ENCODE measurements around the gene CALML6. TPM values are rescaled to one million over a fixed set of nuclear protein-coding genes. Genes with fewer than 3 reads are reported as not detected.

Gene CALML6
- total RNA-seq, 2 experiments from 2014 or later: 0.21 to 0.81 TPM

DNA sequence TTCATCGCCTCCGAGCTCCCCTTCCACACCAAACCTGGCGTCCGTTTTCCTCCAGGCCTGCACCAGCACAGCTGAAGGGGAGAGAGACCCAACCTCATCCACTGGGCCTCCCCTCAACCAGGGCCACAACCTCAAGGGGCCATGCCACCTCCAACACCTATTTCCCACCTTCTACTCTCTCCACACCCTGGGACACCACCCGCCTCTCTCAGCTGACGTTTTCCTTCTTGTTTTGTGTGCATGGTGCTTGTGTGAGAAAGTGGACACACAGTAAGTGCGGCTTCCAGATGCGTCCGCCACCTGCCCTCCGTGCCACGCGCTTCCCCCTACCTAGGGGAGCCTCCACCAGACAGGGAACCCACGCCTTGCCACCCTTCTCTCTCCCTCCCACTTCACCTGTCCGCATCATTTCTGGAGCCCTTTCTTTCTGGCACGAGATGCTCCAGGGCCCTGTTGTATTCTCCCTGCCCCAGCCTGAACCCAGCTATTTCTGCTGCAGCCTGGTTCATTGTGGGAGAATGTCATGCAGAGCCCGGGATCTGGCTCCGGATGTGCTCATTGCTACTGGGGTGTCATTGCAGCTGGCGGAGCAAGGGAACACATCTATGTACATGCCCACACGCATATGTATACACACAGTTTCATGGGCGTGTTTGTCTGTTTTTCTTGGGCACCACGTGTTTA, 22.8 kb upstream of the CALML6 start:
- intact Hi-C loops (cut with DNase I, micrococcal nuclease): loop anchor here in 1 of 2 experiments (5.0 kb wide), 1 partner anchor 850 kb away; no protein-coding TSS in a partner anchor
- H3K27ac Mint-ChIP-seq: peak overlapping the region; percentile 84
- CTCF ChIA-PET: interaction anchor here (0.6 to 0.8 kb wide), 2 partner anchors 13 to 16 kb away, joined by 3 to 6 read pairs; no protein-coding TSS in a partner anchor

GRCh38 chr1:1892763-1893120, 22.3 kb upstream of the CALML6 start:
- H3K27ac Mint-ChIP-seq: peak overlapping the region; percentile 84
- intact Hi-C loops (cut with DNase I, micrococcal nuclease): loop anchor here in 1 of 2 experiments (5.0 kb wide), 1 partner anchor 850 kb away; no protein-coding TSS in a partner anchor
- POLR2A ChIA-PET: interaction anchor here (1.2 to 1.8 kb wide), 2 partner anchors 16 to 112 kb away, joined by 3 to 4 read pairs; no protein-coding TSS in a partner anchor
- H3K4me3 Mint-ChIP-seq: peak overlapping the region; percentile 88
- CTCF ChIA-PET: no interaction called here
- H3K27me3 Mint-ChIP-seq: no peaks in the 10 kb centered on the region
- H3K4me1 Mint-ChIP-seq: peaks cover 40% of the 10 kb centered on the region
- ATAC-seq: no peak
- H3K36me3 Mint-ChIP-seq (ENCODE audit: low read depth): peaks cover 22% of the 10 kb centered on the region
- DNase-seq: no peak
- H3K9me3 Mint-ChIP-seq (ENCODE audit: low read depth): no peaks in the 10 kb centered on the region

More for the DNA sequence above, 22.8 kb upstream of the CALML6 start:
- Mint-ChIP-seq H3K36me3 (ENCODE audit: low read depth) (peaks cover 22% of the 10 kb centered on the region), H3K4me1 (peaks cover 45% of the 10 kb centered on the region), H3K9me3 (ENCODE audit: low read depth) (no peaks in the 10 kb centered on the region), H3K4me3 (peak overlapping the region; percentile 88), H3K27me3 (no peaks in the 10 kb centered on the region)
- DNase-seq: no peak
- ATAC-seq: no peak
- POLR2A ChIA-PET: interaction anchor here (1.2 to 1.8 kb wide), 2 partner anchors 17 to 112 kb away, joined by 3 to 4 read pairs; no protein-coding TSS in a partner anchor

- intact Hi-C loops (cut with DNase I, micrococcal nuclease): loop anchor here in 1 of 2 experiments (5.0 kb wide), 1 partner anchor 851 kb away; no protein-coding TSS in a partner anchor
- ATAC-seq: no peak
- H3K36me3 Mint-ChIP-seq (ENCODE audit: low read depth): peaks cover 18% of the 10 kb centered on the region
- peaks cover 33% of the 10 kb centered on the region for H3K4me1 Mint-ChIP-seq
- ChIA-PET CTCF (interaction anchor here (0.7 kb wide), 1 partner anchor 19 kb away, joined by 3 read pairs; no protein-coding TSS in a partner anchor), POLR2A (no interaction called here)
- no peak for DNase-seq
- no peaks in the 10 kb centered on the region for H3K9me3 Mint-ChIP-seq (ENCODE audit: low read depth)
- peak overlapping the region; percentile 30 for H3K4me3 Mint-ChIP-seq
- H3K27ac Mint-ChIP-seq: no peak overlapping the region
- H3K27me3 Mint-ChIP-seq: no peaks in the 10 kb centered on the region
These were observed 21.6 kb upstream of the CALML6 start for GRCh38 chr1:1893291-1893985.

- DNase-seq (no peak), ATAC-seq (no peak)
- H3K27ac Mint-ChIP-seq: no peak overlapping the region
- ChIA-PET POLR2A (no interaction called here), CTCF (interaction anchor here (0.7 kb wide), 1 partner anchor 18 kb away, joined by 3 read pairs; no protein-coding TSS in a partner anchor)
- no peaks in the 10 kb centered on the region for H3K27me3 Mint-ChIP-seq
- H3K9me3 Mint-ChIP-seq (ENCODE audit: low read depth): no peaks in the 10 kb centered on the region
- peaks cover 16% of the 10 kb centered on the region for H3K36me3 Mint-ChIP-seq (ENCODE audit: low read depth)
- intact Hi-C loops (cut with DNase I, micrococcal nuclease): loop anchor here in 1 of 2 experiments (5.0 kb wide), 1 partner anchor 852 kb away; no protein-coding TSS in a partner anchor
- H3K4me3 Mint-ChIP-seq: no peak overlapping the region
- H3K4me1 Mint-ChIP-seq: peaks cover 28% of the 10 kb centered on the region
These were observed 21.1 kb upstream of the CALML6 start for GRCh38 chr1:1893997-1894353.

GRCh38 chr1:1894354-1895059, 20.6 kb upstream of the CALML6 start:
- Mint-ChIP-seq H3K4me3 (no peak overlapping the region), H3K27me3 (no peaks in the 10 kb centered on the region), H3K9me3 (ENCODE audit: low read depth) (no peaks in the 10 kb centered on the region), H3K4me1 (peaks cover 26% of the 10 kb centered on the region), H3K27ac (no peak overlapping the region), H3K36me3 (ENCODE audit: low read depth) (peaks cover 11% of the 10 kb centered on the region)
- DNase-seq (no peak), ATAC-seq (no peak)
- intact Hi-C loops (cut with DNase I, micrococcal nuclease): loop anchor here in 1 of 2 experiments (5.0 kb wide), 1 partner anchor 852 kb away; no protein-coding TSS in a partner anchor
- ChIA-PET CTCF (interaction anchor here (0.6 to 1.9 kb wide), 4 partner anchors 10 to 18 kb away, joined by 3 to 7 read pairs (median 4); no protein-coding TSS in a partner anchor), POLR2A (no interaction called here)

- H3K36me3 Mint-ChIP-seq (ENCODE audit: low read depth): peaks cover 8% of the 10 kb centered on the region
- CTCF ChIA-PET: interaction anchor here (0.6 to 1.9 kb wide), 3 partner anchors 9 to 14 kb away, joined by 3 to 7 read pairs (median 5); no protein-coding TSS in a partner anchor
- H3K9me3 Mint-ChIP-seq (ENCODE audit: low read depth): no peaks in the 10 kb centered on the region
- H3K4me3 Mint-ChIP-seq: no peak overlapping the region
- POLR2A ChIA-PET: no interaction called here
- intact Hi-C loops (cut with DNase I, micrococcal nuclease): no loop called here
- peaks cover 26% of the 10 kb centered on the region for H3K4me1 Mint-ChIP-seq
- no peaks in the 10 kb centered on the region for H3K27me3 Mint-ChIP-seq
- DNase-seq: no peak
- H3K27ac Mint-ChIP-seq: no peak overlapping the region
- no peak for ATAC-seq
These were observed 20.0 kb upstream of the CALML6 start for GRCh38 chr1:1895060-1895418.

- DNase-seq (no peak), ATAC-seq (no peak)
- H3K9me3 Mint-ChIP-seq (ENCODE audit: low read depth): no peaks in the 10 kb centered on the region
- peaks cover 8% of the 10 kb centered on the region for H3K36me3 Mint-ChIP-seq (ENCODE audit: low read depth)
- CTCF ChIA-PET: interaction anchor here (0.6 to 1.9 kb wide), 3 partner anchors 9 to 13 kb away, joined by 3 to 7 read pairs (median 5); no protein-coding TSS in a partner anchor
- H3K4me3 Mint-ChIP-seq: no peak overlapping the region
- no peak overlapping the region for H3K27ac Mint-ChIP-seq
- intact Hi-C loops (cut with DNase I, micrococcal nuclease): no loop called here
- H3K4me1 Mint-ChIP-seq: peaks cover 26% of the 10 kb centered on the region
- no peaks in the 10 kb centered on the region for H3K27me3 Mint-ChIP-seq
- POLR2A ChIA-PET: no interaction called here
These were observed 19.4 kb upstream of the CALML6 start for GRCh38 chr1:1895456-1896336.

DNA sequence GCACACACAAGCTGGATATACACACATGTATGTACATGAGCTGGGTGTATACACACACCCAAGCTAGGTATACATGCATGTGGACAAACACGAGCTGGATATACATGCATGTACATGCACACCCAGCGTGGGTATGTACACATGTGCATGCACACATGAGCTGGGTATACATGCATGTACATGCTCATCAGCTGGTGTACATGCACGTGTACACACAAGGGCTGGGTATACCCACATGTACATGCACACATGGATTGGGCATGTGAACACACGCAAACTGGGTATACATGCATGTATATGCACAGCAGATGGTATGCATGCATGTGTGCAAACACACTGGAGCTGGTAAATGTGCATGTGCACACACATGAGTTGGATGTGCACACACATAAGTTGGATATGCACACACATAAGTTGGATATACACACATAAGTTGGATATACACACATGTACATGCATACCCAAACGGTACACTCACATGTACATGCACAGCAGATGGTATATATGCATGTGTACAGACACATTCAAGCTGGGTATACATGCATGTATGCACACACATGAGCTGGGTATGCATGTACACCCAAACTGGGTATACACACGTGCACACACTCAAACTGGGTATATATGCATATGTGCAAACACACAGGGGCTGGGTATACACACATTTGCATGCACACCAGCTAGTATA, 16.7 kb upstream of the CALML6 start:
- CTCF ChIA-PET: interaction anchor here (0.6 kb wide), 1 partner anchor 11 kb away, joined by 3 read pairs; no protein-coding TSS in a partner anchor

GRCh38 chr1:1899266-1899966, 15.6 kb upstream of the CALML6 start:
- ChIA-PET CTCF (interaction anchor here (0.5 to 1.1 kb wide), 4 partner anchors 24 to 341 kb away, joined by 3 read pairs; no protein-coding TSS in a partner anchor), POLR2A (no interaction called here)
- peak; percentile 54 for DNase-seq
- ATAC-seq: peak; percentile 35
- no peaks in the 10 kb centered on the region for H3K36me3 Mint-ChIP-seq (ENCODE audit: low read depth)
- intact Hi-C loops (cut with DNase I, micrococcal nuclease): no loop called here
- H3K4me3 Mint-ChIP-seq: no peak overlapping the region
- no peak overlapping the region for H3K27ac Mint-ChIP-seq
- H3K4me1 Mint-ChIP-seq: peaks cover 10% of the 10 kb centered on the region
- H3K9me3 Mint-ChIP-seq (ENCODE audit: low read depth): no peaks in the 10 kb centered on the region
- no peaks in the 10 kb centered on the region for H3K27me3 Mint-ChIP-seq

More for the DNA sequence above, 16.7 kb upstream of the CALML6 start:
- Mint-ChIP-seq H3K36me3 (ENCODE audit: low read depth) (no peaks in the 10 kb centered on the region), H3K4me3 (no peak overlapping the region), H3K27ac (no peak overlapping the region), H3K9me3 (ENCODE audit: low read depth) (no peaks in the 10 kb centered on the region), H3K4me1 (peaks cover 15% of the 10 kb centered on the region), H3K27me3 (no peaks in the 10 kb centered on the region)
- intact Hi-C loops (cut with DNase I, micrococcal nuclease): no loop called here
- no peak for ATAC-seq
- POLR2A ChIA-PET: interaction anchor here (0.5 to 1.0 kb wide), 3 partner anchors 7 to 15 kb away, joined by 3 to 6 read pairs (median 3); no protein-coding TSS in a partner anchor
- DNase-seq: no peak
